Gastroesophageal sphincter (tissue), 4 donors: ENCODE results near the gene CACNA1C. TPM values are rescaled to one million over a fixed set of nuclear protein-coding genes. Genes with fewer than 3 reads are reported as not detected.

Experiments
- ATAC-seq: fragments of 150-250 bp; one replicate; pipeline ENCODE4 v1.9.1; 2016; ENCODE audit warnings: mild to moderate bottlenecking, moderate library complexity
- H3K27ac ChIP-seq, 4 donors: fragments of 200-600 bp; sonication (generic) in 3 of 4; 1 replicate in 3 of 4; 2 replicates in 1 of 4; pipeline ENCODE4 v1.5.1; 2016 to 2019
- H3K27me3 ChIP-seq: fragments of 200-600 bp; sonication (generic); one replicate; pipeline ENCODE4 v1.5.1; 2019
- H3K36me3 ChIP-seq, 2 donors: fragments of 200-600 bp; sonication (generic); one replicate each; pipeline ENCODE4 v1.5.1; 2019; ENCODE audit warnings: control low read depth in 1 of 2
- H3K4me1 ChIP-seq, 3 donors: fragments of 200-600 bp; sonication (generic); 1 replicate in 2 of 3; 2 replicates in 1 of 3; pipeline ENCODE4 v1.5.1; 2016 to 2019; ENCODE audit warnings: control low read depth in 2 of 3
- H3K4me3 ChIP-seq, 2 donors: fragments of 200-600 bp; sonication (generic); one replicate each; pipeline ENCODE4 v1.5.1; 2019; ENCODE audit warnings: mild to moderate bottlenecking in 1 of 2, moderate library complexity in 1 of 2
- H3K9me3 ChIP-seq, 3 donors: fragments of 200-600 bp; sonication (generic); one replicate each; pipeline ENCODE4 v1.5.1; 2017 to 2019; ENCODE audit warnings: control low read depth in 2 of 3
- CTCF ChIP-seq, 4 experiments: fragments of 200-600 bp in 2 of 4; fragments of 450-650 bp in 2 of 4; sonication (generic) in 1 of 4; IDR thresholded peaks; one replicate each; pipeline ENCODE4 v1.5.1; 2017 to 2019; ENCODE audit warnings: antibody characterized with exemption in 4 of 4, mild to moderate bottlenecking in 2 of 4, moderate library complexity in 2 of 4
- EP300 ChIP-seq: sonication (generic); formaldehyde crosslinking; IDR thresholded peaks from one replicate; pipeline ENCODE4 v1.6.1; 2017; ENCODE audit warnings: antibody characterized with exemption, mild to moderate bottlenecking
- POLR2A ChIP-seq, 2 donors: fragments of 450-650 bp; IDR thresholded peaks; one replicate each; pipeline ENCODE4 v1.6.1; 2017; ENCODE audit warnings: antibody characterized with exemption in 2 of 2, mild to moderate bottlenecking in 2 of 2, moderate library complexity in 1 of 2
- POLR2AphosphoS5 ChIP-seq: sonication (generic); formaldehyde crosslinking; IDR thresholded peaks from one replicate; pipeline ENCODE4 v1.6.1; 2017; ENCODE audit warnings: antibody characterized with exemption
- WGBS, 2 donors: methylation state at CpG; one replicate each; pipeline ENCODE4 v1.1.5; 2018; ENCODE audit warnings: low coverage in 1 of 2; 5-methylcytosine and 5-hydroxymethylcytosine counted together
- total RNA-seq, 4 donors: library from RNA; depleted of rRNA; stranded (reverse); fragments of >200 nt; gene quantifications; one replicate each; pipeline ENCODE4 v1.1.0, GENCODE V29; 2016

CACNA1C gene
- 10 to 100 TPM; 22.9 to 96.2 (median 41.4) TPM for total RNA-seq

GRCh38 chr12:2052826-2053678, at the start of gene CACNA1C:
TSS of gene CACNA1C (plus strand) at chr12:2052987. CDS start at chr12:2053563, 576 bp downstream.
- H3K9me3 ChIP-seq = no peaks in the 10 kb centered on the region
- peaks cover 4 to 52% (median 14%) of the 10 kb centered on the region in 3 donors for H3K4me1 ChIP-seq
- TF ChIP-seq POLR2A (IDR thresholded peaks at IDR 0.05) = peak; percentile 63
- TF ChIP-seq EP300 = no peak
- TF ChIP-seq CTCF (IDR thresholded peaks at IDR 0.05) = peak; percentile 27 to 67 (median 56)
- TF ChIP-seq POLR2AphosphoS5 = peak; percentile 20
- 1 to 2% methylated on average over 12 to 14 of the region's 90 CpGs for WGBS, 2 donors
- peak within 1 kb of the TSS; percentile 86 to 97 for H3K4me3 ChIP-seq
- H3K27me3 ChIP-seq = peaks cover 12% of the 10 kb centered on the region
- peak within 1 kb of the TSS; percentile 93 to 97 (median 96) for H3K27ac ChIP-seq
- peak; percentile 88 for ATAC-seq
- H3K36me3 ChIP-seq = no peaks in the 10 kb centered on the region

GRCh38 chr12:2003676-2004112, 49.1 kb upstream of the CACNA1C start:
- H3K9me3 ChIP-seq = no peaks in the 10 kb centered on the region
- H3K4me1 ChIP-seq = peaks cover 11 to 59% (median 14%) of the 10 kb centered on the region in 3 donors
- H3K4me3 ChIP-seq = peak overlapping the region; percentile 83 to 100
- no peaks in the 10 kb centered on the region for H3K36me3 ChIP-seq
- TF ChIP-seq POLR2AphosphoS5 = no peak
- TF ChIP-seq EP300 = no peak
- TF ChIP-seq POLR2A (IDR thresholded peaks at IDR 0.05) = no peak
- no peak for TF ChIP-seq CTCF (IDR thresholded peaks at IDR 0.05)
- H3K27ac ChIP-seq = peak overlapping the region; percentile 92 to 99 (median 97)
- WGBS, 2 donors = 0% methylated on average over 9 to 13 of the region's 13 CpGs
- ATAC-seq = peak; percentile 19
- H3K27me3 ChIP-seq = no peaks in the 10 kb centered on the region

DNA sequence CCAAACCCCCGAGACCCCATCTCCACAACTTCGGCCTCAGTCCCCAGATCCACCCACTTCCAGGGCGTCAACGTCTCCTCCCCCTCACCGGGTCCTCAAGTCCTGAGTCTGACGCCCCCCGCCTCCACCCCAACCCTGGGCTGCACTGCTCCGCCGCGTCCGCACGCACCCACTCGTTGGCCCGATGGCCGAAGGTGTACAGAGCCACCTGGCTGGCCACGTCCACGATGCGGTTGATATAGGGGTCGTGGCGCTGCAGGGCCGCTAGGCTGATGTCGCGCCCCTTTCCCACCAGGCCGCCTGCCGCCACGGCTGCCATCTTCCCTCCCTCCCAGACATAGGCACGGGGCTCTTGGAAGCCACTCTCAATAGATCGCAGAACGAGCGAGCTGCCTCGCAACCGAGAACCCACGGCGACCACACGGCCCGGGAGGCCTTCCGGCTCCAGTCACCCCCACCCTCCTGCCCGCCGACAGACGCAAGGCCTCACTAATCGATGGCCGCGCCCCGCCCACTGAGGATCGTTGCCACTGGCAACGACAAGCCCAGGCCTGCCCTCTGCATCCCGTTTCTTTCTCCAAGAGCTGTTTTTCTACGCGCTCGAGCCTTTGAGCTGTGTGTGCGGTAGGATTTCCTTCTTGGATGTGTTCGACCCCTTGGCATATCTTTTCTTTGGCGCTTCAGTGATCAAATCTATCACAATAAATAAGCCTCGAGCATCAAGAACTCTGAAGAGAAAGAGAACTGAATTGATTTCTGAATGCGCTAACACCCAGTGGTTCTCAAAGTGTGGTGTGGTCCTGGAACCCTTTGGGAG, 48.5 kb upstream of the CACNA1C start, which contains the start of gene DCP1B:
DCP1B (minus strand) TSS at position 345 of the 817 bp plus-strand sequence; CDS start at position 319, 26 bp downstream.
- ATAC-seq = peak; percentile 99
- peaks cover 11 to 59% (median 14%) of the 10 kb centered on the region in 3 donors for H3K4me1 ChIP-seq
- WGBS, 2 donors = 0 to 5% methylated on average over 20 to 21 of the region's 55 CpGs

GRCh38 chr12:2008677-2009076, 44.1 kb upstream of the CACNA1C start:
- WGBS, 2 donors = 32 to 40% methylated on average over 5 of the region's 5 CpGs
- peaks cover 0 to 38% (median 2%) of the 10 kb centered on the region in 3 donors for H3K4me1 ChIP-seq
- H3K27ac ChIP-seq = peak overlapping the region in 3 of 4 donors; percentile 45 to 54 (median 51)
- no peak overlapping the region for H3K4me3 ChIP-seq
- no peak for TF ChIP-seq CTCF (IDR thresholded peaks at IDR 0.05)
- H3K36me3 ChIP-seq = no peaks in the 10 kb centered on the region
- ATAC-seq = no peak
- no peaks in the 10 kb centered on the region for H3K9me3 ChIP-seq
- no peaks in the 10 kb centered on the region for H3K27me3 ChIP-seq

More for the DNA sequence above, 48.5 kb upstream of the CACNA1C start, which contains the start of gene DCP1B:
- TF ChIP-seq POLR2A (IDR thresholded peaks at IDR 0.05) (peak; percentile 52 to 62), EP300 (no peak), CTCF (IDR thresholded peaks at IDR 0.05) (peak in 3 of 4 experiments; percentile 22 to 34 (median 22)), POLR2AphosphoS5 (peak; percentile 90)
- H3K27ac ChIP-seq = peak within 1 kb of the TSS; percentile 92 to 99 (median 97)
- peak within 1 kb of the TSS; percentile 83 to 100 for H3K4me3 ChIP-seq
- no peaks in the 10 kb centered on the region for H3K9me3 ChIP-seq
- no peaks in the 10 kb centered on the region for H3K36me3 ChIP-seq
- H3K27me3 ChIP-seq = no peaks in the 10 kb centered on the region
